NCI-H187 (cell line): ENCODE measurements around the gene DPH7.
"Not testable (repeated sequence)": the region's sequence is repeated elsewhere in the genome, so short reads cannot be mapped to it uniquely, and the experiment has no call there.

Experiments used
- DNase-seq, 2 experiments: peaks; one replicate each; lab custom pipeline; 2025; lab: John Stamatoyannopoulos, UW

The DPH7 gene

DNA sequence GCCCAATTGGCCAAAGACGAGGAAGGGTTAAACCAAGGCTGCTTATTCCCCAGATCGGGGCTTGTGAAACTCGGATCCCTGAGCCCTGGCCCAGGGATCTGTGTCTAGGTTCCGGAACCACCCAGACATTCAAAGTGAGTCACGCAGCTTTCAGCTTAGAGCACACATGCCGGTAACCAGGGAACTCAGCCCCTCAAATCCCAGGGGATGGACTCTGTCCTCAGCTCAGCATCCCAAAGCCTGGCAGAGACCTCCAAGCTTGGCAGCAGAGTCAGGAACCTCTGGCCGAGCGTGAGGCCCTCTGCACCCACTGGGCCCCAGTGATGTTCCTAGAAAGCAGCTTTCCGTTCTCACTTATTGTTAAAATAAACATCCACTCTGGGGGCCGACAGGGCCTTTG lies 33.6 kb downstream of the DPH7 start:
- no peak for DNase-seq

DNA sequence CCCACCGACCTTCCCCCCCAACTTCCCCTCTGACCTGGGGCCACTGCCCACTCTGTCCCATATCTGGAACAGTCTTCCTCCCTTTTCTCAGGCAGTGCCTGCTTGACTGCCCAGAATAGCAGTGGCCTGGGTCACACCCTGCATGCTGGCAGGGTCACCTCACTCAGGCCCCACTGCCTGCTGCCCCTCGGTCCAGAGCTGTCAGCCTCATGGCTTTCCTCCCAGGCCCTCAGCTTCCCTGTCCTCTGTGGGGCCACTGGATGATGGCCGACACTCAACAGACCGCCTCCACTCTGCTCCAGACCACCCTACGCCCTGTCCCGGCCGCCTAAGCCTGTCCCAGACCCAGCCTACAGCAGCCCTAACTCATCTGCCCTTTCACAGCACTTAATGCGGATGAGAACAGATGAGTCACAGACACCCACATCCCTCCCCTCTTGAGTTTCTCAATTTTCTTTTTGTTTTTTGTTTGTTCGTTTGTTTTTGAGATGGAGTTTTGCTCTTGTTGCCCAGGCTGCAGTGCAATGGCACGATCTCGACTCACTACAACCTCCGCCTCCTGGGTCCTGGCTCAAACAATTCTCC lies 34.5 kb downstream of the DPH7 start:
- DNase-seq = no peak

DNA sequence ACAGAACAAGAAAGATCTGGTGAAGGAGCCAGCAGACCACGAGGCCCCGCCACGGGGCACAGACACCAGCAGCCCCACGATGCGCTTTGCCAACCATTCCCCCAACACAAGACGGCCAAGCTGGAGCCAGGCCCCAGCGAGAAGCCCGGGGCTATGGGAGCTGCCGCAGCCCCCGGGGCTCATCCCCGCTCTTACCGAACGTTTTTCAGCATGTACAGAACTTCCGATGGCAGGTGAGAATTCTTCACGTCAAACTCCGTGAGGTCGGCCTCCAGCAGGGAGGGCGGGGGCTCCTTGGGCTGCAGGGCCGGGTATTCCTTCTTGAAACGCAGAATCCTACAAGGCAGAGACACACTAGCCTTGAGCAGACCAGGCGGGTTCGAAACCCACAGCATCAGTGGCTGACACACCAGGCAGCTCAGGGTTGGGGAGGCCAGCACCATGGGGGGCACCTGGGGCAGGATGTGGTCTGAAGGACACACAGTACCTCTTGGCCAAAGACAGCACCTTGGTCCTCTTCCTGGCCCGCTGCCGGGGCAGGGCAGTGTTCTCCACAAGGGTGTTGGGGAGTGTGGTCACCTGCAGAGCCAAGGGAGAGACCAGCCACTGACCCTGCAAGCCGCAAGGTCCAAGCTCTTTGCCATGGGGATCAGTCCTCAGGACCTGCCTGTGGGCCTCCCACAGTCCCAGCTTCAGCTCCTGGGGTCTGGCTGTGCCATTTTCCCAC lies 35.3 kb downstream of the DPH7 start:
- DNase-seq = no peak

DNA sequence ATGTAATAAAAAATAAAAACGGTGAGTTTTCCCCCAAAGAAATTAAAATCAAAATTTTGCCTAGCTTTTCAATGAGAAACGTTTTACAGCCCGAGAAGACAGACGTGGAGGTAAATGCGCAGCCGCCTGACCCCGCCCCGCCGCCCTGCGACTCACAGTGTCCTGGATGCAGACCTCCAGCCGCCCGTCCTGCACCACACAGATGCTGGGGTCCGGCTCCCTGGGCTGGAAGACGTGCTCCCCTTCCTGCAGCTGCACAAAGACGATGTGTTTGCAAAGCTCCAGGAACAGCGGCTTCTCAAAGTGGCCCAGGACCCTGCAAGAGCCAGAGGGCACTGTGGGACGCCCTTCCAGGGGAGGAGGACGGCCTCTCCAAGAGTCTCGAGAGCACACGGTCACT lies 36.2 kb downstream of the DPH7 start:
- DNase-seq = no peak

GRCh38 chr9:137540536-137540935 lies 38.2 kb downstream of the DPH7 start:
- no peak for DNase-seq

DNA sequence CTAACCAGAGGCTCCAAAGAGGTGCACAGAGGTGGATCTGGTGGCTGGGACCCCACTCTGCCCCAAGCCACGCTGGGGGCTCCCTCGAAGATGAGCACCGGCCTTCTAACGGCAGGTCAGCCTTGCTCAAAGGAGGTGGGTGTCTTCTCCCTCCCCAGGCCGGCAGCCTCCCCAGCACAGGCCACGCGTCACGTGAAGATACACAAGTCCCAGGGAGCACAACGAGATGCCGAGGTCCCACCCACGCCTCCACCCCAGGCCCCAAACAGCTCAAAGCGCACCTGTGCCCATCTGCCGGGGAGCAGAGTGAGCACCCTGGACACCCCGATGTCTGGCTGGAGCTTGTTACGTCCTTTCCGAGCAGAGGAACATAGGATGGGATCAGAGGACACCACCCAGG lies 40.7 kb downstream of the DPH7 start:
- no peak for DNase-seq

DNA sequence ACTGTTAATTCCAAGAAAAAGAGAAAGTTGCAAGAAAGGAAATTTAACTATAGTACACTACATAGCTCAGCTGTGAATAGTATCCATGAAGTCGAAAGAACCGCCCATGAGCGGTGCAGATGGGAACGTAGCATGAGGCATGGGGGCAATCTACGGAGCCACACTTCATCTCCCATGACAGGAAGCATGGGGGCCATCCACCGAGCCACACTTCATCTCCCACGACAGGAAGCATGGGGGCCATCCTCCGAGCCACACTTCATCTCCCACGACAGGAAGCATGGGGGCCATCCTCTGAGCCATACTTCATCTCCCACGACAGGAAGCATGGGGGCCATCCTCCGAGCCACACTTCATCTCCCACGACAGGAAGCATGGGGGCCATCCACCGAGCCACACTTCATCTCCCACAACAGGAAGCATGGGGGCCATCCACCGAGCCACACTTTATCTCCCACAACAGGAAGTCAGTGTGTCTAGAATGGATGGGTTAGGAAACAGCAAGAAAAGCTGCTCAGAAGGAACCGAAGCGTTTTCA lies 42.1 kb downstream of the DPH7 start:
- not testable (repeated sequence) for DNase-seq

DNA sequence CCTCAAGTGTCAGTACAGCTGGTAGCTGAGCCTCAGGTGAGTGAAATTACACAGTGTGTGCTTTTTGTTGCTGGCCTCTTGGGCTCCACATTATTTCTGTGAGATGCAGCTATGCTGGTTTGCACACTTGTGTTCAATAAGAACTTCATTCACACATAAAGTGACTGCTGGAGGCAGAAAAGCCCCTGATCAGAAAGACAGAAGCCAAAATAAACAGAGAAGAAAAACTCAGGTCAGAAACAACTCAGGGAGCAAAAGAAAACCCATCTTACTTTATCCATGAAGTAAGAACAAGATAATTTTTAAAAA lies 43.7 kb downstream of the DPH7 start:
- DNase-seq = no peak

DNA sequence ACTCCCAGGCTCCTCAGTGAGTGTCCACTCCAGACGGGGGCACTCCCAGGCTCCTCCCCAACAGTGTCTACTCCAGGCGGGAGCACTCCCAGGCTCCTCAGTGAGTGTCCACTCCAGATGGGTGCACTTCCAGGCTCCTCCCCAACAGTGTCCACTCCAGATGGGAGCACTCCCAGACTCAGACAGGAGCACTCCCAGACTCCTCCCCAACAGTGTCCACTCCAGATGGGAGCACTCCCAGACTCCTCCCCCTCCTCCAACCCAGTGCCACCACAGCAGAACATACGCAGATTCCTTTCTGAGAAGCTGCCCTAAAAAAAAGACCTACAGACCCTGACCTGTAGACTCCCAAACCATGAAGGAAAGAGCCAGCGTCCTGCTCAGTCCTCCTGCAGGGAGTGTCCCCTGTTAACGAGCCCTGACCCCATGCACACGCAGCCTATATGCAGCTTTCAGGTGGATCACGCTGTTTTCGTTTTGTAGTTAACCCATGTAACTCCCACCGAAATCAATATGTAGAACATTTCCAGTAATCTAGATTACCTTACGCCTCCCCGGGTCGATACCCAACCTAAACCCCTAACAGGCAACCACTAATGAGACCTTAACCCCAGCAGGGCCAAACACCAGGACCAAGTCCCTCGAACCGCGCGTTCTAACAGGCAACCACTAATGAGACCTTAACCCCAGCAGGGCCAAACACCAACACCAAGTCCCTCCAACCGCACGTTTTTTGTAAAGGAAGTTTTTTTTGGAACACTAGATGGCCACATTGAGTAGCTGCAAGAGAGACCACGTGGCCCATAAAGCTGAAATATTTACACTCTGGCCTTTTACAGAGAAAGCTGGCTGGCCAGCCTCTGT lies 44.2 kb downstream of the DPH7 start:
- peak in 1 of 2 experiments; percentile 35 for DNase-seq

DNA sequence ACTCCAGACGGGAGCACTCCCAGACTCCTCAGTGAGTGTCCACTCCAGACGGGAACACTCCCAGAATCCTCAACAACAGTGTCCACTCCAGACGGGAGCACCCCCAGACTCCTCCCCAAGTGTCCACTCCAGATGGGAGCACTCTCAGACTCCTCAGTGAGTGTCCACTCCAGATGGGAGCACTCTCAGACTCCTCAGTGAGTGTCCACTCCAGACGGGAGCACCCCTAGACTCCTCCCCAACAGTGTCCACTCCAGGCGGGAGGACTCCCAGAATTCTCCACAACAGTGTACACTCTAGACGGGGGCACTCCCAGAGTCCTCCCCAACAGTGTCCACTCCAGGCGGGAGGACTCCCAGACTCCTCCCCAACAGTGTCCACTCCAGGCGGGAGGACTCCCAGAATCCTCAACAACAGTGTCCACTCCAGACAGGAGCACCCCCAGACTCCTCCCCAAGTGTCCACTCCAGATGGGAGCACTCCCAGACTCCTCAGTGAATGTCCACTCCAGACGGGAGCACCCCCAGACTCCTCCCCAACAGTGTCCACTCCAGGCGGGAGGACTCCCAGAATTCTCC lies 45.7 kb downstream of the DPH7 start:
- DNase-seq = not testable (repeated sequence)

DNA sequence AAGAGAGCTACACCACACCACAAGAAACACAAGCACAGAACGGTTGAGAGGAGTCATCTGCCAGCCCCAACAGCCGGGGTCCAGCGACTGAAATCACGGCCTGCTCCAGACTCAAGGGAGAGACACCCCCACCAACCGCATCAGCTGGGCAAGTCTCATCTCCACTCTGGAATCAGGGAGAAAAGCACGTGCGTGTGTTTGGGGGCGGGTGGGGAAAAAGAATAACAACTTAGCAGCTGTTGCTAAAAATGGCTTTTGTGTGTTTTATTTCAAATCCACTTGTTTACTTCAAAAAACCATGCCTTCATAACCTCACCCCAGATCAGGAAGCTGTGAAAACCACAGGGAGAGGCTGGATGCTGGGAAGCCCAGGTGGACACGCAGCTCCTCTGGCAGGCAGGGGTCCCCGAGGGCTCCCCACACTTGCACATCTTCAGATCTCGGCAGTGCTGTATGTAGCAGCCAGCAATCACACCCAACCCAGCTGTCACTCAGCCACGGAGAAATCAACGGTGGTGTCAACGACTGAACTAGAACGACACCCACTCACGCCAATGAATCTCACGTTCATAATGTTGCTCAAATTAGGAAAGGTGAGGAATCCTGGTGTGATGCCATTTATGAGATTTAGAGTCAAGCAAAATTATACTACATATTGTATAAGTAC lies 47.5 kb downstream of the DPH7 start:
- DNase-seq = no peak

DNA sequence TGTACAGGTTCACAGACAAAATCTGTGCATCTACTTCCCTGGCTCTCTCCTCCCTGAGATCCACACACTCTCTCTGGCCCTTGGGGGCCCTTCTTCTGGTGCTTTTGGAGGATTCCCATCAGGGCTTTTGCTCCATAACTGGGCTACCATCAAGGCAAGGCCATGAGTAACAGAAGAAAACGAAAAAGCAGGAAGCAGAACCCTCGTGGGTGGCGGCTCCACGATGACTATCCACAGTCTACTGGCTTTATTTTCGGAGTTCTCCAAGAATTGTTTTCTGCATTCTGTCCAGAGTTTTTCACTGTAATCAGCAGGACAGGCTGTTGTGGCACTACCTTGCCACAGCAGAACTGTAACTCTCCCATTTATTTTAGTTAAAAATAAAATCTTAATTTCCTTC lies 48.4 kb downstream of the DPH7 start:
- DNase-seq = no peak

- no peak for DNase-seq
These were observed 53.8 kb downstream of the DPH7 start for GRCh38 chr9:137524981-137525317.

GRCh38 chr9:137524161-137524980 lies 54.4 kb downstream of the DPH7 start:
- no peak for DNase-seq

GRCh38 chr9:137522746-137523455 lies 55.8 kb downstream of the DPH7 start:
- no peak for DNase-seq

DNA sequence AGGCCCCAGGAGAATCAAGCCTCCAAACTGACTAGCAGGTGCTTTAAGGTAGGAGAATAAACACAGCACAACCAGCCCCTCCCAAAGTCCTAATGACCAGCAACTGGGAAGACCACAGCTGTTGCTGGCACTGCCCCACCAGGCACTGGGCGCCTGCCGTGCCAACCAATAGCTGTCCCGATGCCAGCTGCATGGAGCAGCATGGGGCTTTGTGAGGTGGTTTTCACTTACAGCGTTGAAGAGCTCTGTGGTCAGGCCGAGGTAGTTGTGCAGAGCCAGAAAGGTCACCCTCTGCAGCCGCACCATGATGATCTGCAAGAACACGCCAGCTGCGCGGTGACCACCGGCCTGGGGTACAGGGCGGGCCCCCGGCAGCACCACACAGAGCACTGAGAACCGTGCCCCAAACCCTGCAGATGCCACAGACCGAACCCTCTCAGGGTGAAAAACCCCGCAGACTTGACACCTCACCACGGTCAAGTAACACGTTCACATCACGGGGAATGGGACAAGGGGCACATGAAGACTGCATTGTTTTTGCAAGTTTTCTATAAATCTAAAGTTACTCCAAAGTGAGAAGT lies 57.2 kb downstream of the DPH7 start:
- DNase-seq = no peak

- DNase-seq = no peak
These were observed 57.9 kb downstream of the DPH7 start for GRCh38 chr9:137520614-137521404.

GRCh38 chr9:137519553-137519952 lies 59.2 kb downstream of the DPH7 start:
- DNase-seq = no peak
